ENCODE results near the gene METTL2A.
"Not testable (repeated sequence)": the region's sequence is repeated elsewhere in the genome, so short reads cannot be mapped to it uniquely, and the experiment has no call there.

The METTL2A gene

DNA sequence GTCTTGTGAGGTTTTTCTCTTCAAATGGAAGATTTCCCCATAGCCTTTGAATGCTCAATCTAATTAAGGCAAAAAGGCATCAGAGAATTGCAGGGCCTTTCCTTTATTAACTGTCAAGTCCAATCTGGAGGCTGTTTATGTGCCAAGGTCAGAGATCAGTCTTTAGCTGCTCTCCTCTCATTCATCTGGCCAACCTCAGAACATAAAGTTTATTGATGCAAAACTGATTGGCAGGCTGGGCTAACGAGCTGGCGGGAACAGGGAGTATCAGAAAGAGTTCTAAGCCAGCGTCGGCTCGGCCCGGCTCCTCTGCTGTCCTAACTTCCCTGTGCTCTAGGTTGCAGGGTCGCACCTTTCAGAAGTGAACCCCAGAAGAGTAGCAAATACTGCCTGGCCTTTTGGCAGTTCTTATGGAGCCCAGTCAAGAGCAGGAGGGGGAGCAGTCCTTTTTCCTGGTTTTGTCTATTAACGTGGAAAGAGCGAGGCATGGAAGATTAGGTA is 47.7 kb downstream of the METTL2A start:
- not testable (repeated sequence) for DNase-seq (ENCODE audit: low read depth)

DNA sequence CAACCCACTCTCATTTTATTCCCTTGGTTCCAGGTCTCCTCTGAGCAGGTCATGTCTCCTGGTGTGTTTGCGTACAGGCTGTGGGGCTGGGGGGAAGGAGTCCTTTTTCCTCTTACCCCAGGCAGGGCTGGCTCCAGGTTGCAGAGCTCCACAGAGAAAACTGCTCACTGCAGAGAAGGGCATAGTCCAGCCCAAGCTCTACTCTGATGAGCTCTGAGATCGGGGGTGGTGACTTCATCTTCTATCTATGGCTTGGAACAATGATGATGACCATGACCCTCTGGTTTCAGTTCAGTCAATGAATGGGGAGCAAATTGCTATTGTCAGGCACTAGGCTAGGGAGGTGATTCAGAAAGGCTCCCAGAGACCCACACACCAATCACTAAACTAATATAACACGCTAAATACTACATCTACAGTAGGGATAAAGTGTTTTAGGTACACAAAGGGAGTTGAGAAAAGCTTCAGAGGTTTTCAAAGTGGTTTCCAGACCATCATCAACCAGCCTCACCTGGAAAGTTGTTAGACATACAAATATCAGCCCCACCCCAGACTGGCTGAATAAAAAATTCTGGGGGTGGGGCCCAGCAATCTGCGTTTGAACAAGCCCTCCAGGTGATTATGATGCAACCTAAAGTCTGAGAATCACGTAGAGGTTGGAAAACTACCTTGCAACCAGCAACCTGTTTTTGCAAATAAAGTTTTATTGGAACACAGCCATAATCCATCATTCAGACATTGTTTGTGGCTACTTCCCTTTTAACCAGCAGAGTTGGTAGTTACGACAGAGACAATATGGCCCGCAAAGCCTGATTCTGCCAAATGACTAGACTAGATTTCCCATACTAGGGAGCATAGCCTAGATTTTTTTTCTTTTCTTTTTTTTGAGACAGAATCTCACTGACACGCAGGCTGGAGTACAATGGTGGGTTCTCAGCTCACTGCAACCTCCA is 49.6 kb downstream of the METTL2A start:
- not testable (repeated sequence) for DNase-seq (ENCODE audit: low read depth)

DNA sequence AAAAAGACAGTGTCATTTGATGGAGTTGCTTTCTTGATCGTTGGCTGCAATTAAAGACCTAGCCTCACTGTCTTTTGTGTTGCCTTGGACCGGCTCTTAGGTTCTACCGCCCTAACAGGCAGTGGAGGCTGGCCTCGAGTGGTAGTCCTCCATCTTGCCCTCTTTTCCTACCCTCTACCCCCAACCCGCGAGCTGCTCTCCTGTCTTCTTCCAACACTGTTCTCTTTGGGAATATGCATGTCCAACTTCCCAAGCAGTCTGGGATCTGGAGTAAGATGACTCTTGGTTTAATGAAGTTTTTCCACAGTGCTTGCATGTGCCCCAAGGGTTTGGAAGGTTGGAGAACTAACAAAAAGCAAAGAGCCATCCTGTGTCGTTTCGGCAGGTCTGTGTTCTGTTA is 53.4 kb downstream of the METTL2A start:
- not testable (repeated sequence) for DNase-seq (ENCODE audit: low read depth)

DNA sequence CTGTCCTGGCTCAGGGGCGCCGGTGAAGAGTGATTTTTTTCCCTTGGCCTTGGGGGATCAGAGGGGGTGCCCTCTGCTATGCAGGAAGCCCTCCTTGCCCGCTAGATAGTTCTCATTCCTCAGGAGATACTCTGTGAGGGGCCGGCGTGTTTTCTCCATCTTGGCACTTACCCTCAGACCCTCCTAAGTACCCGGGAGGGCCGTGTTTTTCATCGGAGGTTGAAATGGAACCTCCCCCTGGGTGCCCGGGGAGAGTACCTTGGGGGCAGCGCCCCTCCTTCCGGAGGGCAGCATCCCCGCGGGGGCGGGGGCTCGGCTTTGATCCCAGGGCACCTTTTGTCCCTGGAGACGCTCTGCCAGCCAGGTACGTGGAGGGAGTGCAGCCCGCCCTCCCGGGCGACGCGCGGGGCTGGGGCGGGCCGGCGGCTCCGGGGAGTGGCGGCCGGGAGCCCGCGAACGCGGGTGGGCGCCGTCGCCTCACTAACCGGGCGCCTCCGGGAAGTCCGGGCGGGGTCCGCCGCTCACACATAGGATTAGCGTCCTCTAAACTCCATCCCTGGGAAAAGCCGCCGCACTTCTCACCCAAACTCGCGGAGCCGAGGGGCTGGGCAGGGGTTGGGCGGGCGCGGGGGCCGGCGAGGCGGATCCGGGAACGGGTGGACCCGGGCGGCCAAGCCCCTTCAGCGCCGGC is 54.2 kb downstream of the METTL2A start:
- peak; percentile 15 for DNase-seq (ENCODE audit: low read depth)

DNA sequence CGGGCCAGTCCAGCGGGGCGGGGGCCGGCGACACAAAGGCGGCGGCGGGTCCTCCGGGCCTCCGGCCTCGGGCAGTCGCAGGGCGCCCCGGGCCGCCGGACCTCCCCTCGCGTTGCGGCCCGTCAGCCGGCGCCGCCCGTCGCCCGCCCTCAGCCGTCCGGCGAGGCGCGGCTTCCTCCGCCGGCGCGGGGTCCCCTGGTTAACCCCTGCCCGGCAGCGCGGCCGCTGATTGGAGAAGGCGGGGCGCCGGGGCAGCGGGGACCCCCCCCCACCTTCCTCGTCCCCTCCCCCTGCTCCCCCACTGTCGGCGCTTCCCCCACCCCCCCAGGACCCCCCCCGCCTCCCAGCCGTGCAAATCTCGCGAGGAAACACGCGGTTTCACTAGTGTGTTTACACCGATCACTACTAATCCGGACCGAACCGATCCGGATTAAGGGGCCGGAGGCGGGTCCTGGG is 54.8 kb downstream of the METTL2A start, which contains the start of gene TLK2:
TSS of gene TLK2 (plus strand) at position 402 of the 456 bp plus-strand sequence. CDS start 2,301 bp downstream, outside the sequence.
- peak; percentile 85 for DNase-seq (ENCODE audit: low read depth)

DNA sequence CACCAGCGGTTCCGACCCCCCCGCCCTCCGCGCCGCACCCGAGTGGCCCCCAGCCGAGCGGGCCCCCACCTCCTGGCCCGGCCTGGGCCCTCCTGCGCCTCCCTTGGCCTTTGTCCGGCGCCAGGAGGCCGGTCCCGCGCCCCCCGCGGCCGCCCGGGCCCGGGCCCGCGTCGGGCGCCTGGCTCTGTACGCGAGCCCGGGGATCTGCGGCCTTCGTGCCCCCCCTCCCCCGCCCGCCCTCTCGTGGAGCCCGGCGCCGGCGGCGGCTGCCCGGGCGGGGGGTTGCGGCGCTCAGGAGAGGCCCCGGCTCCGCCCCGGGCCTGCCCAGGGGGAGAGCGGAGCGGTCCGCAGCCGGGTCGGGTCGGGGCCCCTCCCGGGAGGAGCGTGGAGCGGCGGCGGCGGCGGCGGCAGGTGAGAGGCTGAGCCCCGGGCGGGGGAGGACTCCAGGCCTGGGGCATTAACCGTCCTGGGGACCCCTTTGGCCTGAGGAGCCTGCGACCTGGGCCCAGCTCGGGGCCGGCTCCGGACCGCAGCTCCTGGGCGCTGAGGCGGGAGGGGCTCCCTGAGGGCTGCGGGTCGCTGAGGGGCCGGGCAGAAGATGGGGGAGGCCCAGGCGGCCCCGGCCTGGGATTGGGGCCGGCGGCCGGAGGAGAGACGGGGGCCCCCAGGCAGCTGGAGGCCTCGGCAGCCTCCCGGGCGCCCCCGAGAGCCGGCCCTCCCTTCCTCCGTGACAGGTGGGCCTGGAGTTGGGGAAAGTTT is 55.4 kb downstream of the METTL2A start:
- DNase-seq (ENCODE audit: low read depth), result peak; percentile 8

DNA sequence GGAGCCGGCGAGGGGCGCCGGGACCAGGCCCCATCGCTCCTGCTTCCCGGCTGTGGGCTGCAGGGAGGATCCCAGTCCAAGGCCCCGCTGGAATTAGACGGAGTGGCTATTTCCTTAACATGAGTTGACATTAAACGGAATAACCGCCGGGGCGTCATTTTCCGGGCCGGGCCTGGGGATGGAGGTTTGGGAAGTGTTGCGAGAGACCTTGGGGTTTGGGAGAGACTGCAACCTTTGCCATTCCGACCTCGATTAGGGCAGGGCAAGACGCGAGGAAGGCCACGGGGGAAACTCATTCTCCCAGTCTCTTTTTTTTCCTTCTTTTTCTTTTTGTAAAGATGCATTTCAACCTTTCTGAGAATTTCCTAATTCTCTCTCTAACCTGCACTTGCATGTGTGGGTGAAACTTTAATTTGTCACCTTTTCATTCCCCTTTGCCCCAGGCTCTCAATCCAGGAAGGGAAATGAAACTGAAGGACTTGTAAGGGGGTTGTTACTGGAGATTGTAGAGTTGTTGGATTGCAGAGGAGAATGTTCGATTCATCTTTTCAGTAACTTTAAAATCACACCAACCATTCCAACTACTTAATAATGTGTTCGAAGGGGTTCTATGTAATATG is 56.1 kb downstream of the METTL2A start:
- DNase-seq (ENCODE audit: low read depth), result peak; percentile 34

DNA sequence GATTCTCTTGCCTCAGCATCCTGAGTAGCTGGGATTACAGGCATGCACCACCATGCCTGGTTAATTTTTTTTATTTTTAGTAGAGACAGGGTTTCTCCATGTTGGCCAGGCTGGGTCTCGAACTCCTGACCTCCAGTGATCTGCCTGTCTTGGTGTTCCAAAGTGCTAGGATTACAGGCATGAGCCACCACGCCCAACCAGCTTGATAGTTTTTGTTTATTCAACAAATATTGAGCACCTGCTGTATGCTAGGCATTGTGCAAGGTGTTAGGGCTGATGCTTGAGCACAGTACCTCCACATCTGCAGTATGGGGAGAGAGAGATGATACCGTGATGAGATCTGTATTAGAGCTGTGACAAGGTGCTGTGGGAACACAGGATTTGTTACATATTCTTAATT is 58.9 kb downstream of the METTL2A start:
- not testable (repeated sequence) for DNase-seq (ENCODE audit: low read depth)

DNA sequence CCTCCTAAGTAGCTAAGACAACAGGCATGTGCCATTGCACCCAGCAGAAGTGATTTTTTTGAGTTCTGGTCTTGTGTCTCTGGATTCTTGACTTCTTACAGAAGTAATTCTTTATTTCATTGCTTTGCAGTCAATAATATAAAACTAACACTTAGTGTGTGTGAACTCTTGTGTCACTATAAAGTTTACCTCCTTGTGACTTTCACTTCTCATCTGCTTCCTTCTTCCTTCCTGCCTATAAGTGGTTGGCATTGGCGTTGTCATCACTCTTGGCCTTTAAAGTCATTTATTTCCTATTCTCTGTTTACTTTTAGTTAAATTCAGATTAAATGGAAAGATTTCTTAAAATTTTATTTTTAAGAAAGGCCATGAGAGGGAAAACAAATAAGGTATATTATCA is 67.3 kb downstream of the METTL2A start:
- not testable (repeated sequence) for DNase-seq (ENCODE audit: low read depth)

DNA sequence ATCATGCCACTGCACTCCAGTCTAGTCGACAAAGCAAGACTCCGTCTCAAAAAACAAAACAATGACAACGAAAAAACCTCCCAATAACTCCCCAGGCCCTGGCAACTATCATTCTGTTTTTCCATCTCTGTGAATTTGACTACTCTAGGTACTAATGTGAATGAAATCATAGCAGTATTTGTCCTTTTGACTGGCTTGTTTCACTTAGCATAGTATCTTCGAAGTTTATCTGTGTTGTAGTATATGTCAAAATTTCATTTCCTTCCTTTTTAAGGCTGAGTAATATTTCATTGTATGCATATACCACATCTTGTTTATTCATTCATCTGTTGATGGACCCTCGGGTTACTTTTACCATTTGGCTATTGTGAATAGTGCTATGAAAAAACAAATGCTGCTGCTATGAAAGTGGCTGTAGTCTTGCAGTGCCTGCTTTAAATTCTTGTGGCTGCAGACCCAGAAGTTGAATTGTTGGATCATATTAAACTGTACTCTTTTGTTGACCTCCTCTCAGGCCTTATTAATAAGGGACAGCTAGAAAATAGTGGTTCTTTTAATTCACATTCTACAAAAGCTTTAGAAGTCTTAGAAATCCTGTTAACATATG is 69.5 kb downstream of the METTL2A start:
- peak; percentile 8 for DNase-seq (ENCODE audit: low read depth)

DNA sequence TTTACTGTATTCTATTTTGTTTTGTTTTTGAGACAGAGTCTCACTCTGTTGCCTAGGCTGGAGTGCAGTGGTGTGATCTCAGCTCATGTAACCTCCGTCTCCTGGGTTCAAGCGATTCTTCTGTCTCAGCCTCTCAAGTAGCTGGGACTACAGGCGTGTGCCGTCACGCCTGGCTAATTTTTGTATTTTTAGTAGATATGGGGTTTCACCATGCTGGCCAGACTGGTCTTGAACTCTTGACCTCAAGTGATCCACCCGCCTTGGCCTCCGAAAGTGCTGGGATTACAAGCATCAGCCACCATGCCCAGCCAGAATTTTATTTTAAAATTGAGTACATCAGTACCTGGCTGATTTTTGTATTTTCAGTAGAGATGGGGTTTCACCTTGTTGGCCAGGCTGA is 70.4 kb downstream of the METTL2A start:
- not testable (repeated sequence) for DNase-seq (ENCODE audit: low read depth)

DNA sequence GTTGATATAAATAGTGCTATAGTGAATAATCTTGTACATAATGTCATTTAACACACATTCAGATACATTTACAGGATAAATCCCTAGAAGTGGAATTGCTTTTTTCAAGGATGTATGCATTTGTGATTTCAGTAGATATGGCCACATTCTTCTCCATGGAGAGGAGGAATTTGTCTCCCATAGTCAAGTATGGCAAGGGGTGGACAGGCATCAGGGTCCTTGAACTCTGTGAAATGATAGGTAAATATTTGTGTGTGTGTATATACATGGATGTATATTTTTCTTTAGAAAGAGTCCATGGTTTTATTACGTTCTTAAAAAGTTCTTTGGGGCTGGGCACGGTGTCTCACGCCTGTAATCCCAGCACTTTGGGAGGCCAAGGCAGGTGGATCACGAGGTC is 72.6 kb downstream of the METTL2A start:
- not testable (repeated sequence) for DNase-seq (ENCODE audit: low read depth)

DNA sequence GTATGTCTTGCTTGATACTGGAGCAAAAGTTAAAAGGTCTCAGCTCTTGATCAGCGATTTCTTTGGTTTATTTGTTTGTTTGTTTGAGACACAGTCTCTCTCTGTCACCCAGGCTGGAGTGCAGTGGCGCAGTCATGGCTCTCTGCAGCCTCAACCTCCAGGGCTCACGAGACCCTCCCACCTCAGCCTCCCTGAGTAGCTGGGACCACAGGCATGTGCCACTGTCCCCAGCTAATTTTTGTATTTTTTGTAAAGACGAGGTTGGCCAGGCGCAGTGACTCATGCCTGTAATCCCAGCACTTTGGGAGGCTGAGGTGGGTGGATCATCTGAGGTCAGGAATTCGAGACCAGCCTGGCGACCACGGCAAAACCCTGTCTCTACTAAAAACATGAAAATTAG is 75.1 kb downstream of the METTL2A start:
- not testable (repeated sequence) for DNase-seq (ENCODE audit: low read depth)
